Parathyroid adenoma (tissue), 2 donors: ENCODE measurements around the gene THSD4.
"Not testable (repeated sequence)": the region's sequence is repeated elsewhere in the genome, so short reads cannot be mapped to it uniquely, and the experiment has no call there.

Experiments
- H2AFZ ChIP-seq: fragments of 300-600 bp; sonication (generic); one replicate; pipeline ENCODE4 v1.7.0; 2017; ENCODE audit warnings: antibody characterized with exemption, mild to moderate bottlenecking
- H3K27ac ChIP-seq: fragments of 300-600 bp; sonication (generic); one replicate; pipeline ENCODE4 v1.7.0; 2017
- H3K27me3 ChIP-seq: fragments of 300-600 bp; sonication (generic); one replicate; pipeline ENCODE4 v1.7.0; 2017; ENCODE audit warnings: low read length; ENCODE audit not compliant: control insufficient read depth, insufficient read depth
- H3K36me3 ChIP-seq: fragments of 300-600 bp; sonication (generic); one replicate; pipeline ENCODE4 v1.7.0; 2017; ENCODE audit warnings: low read length; ENCODE audit not compliant: control insufficient read depth, insufficient read depth
- H3K4me1 ChIP-seq: fragments of 300-600 bp; sonication (generic); one replicate; pipeline ENCODE4 v1.7.0; 2017; ENCODE audit warnings: control low read depth
- H3K4me2 ChIP-seq: fragments of 300-600 bp; sonication (generic); one replicate; pipeline ENCODE4 v1.7.0; 2017; ENCODE audit warnings: low read length
- H3K4me3 ChIP-seq: fragments of 300-600 bp; sonication (generic); one replicate; pipeline ENCODE4 v1.7.0; 2017; ENCODE audit warnings: low read depth, low read length
- H3K79me2 ChIP-seq: fragments of 300-600 bp; sonication (generic); one replicate; pipeline ENCODE4 v1.7.0; 2017; ENCODE audit warnings: control low read depth
- H3K9ac ChIP-seq: fragments of 300-600 bp; sonication (generic); one replicate; pipeline ENCODE4 v1.7.0; 2017; ENCODE audit warnings: mild to moderate bottlenecking
- H3K9me3 ChIP-seq: fragments of 300-600 bp; sonication (generic); one replicate; pipeline ENCODE4 v1.7.0; 2017; ENCODE audit warnings: low read length; ENCODE audit not compliant: control insufficient read depth
- CTCF ChIP-seq: fragments of 300-600 bp; sonication (generic); IDR thresholded peaks from one replicate; pipeline ENCODE4 v1.7.0; 2017; ENCODE audit warnings: antibody characterized with exemption, mild to moderate bottlenecking
- donor health status: primary hyperparathyroidism.

Gene THSD4

DNA sequence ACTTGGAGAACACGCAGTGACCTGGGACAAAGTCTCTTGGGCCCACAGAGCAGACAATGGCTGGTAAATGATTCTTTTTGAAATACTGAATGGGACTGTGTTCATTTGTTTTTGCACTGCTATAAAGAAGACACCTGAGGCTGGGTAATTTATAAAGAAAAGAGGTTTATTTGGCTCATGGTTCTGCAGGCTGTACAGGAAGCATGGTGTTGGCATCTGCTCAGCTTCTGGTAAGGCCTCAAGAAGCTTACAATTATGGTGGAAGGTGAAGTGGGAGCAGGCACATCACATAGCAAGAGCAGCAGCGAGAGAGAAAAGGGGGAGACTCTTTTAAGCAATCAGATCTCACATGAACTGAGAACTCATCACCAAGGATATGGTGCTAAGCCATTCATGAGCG lies 321.6 kb downstream of the THSD4 start:
- Histone ChIP-seq H3K79me2 (no peaks in the 10 kb centered on the region), H2AFZ (no peak overlapping the region), H3K9ac (no peak overlapping the region), H3K4me1 (no peaks in the 10 kb centered on the region), H3K9me3 (no peaks in the 10 kb centered on the region), H3K36me3 (no peaks in the 10 kb centered on the region), H3K27me3 (no peaks in the 10 kb centered on the region), H3K27ac (no peak overlapping the region), H3K4me3 (no peak overlapping the region), H3K4me2 (no peak overlapping the region)
- no peak for TF ChIP-seq CTCF

DNA sequence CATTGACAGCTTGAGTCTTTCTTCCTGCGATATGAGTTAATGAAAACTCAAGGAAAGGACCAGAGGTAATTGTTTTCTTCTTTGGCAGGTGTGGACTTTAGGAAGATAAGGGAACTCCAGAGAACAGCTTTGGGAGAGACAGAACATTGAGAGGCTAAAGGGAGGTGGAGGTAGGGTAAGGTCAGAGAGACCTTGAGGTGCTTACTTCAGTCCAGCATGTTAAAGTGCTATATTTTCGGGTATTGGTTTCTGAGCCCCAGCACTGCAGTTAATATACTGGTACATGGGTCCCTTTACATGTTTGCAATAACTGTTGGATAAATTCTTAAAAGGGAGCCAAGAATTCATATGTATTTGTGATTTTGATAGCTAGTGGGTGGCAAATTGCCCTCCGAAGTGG lies 322.1 kb downstream of the THSD4 start:
- Histone ChIP-seq H3K4me1 (no peaks in the 10 kb centered on the region), H3K79me2 (no peaks in the 10 kb centered on the region), H3K27me3 (no peaks in the 10 kb centered on the region), H3K9me3 (no peaks in the 10 kb centered on the region), H3K4me2 (no peak overlapping the region), H3K4me3 (no peak overlapping the region), H3K36me3 (no peaks in the 10 kb centered on the region), H3K9ac (no peak overlapping the region), H3K27ac (no peak overlapping the region), H2AFZ (no peak overlapping the region)
- TF ChIP-seq CTCF: no peak

- Histone ChIP-seq H3K9me3 (no peaks in the 10 kb centered on the region), H2AFZ (no peak overlapping the region), H3K4me3 (no peak overlapping the region), H3K27ac (no peak overlapping the region), H3K27me3 (no peaks in the 10 kb centered on the region), H3K9ac (no peak overlapping the region), H3K4me2 (no peak overlapping the region), H3K36me3 (no peaks in the 10 kb centered on the region), H3K79me2 (no peaks in the 10 kb centered on the region), H3K4me1 (no peaks in the 10 kb centered on the region)
- TF ChIP-seq CTCF: no peak
Measured at GRCh38 chr15:71437919-71438318, 322.6 kb downstream of the THSD4 start.

DNA sequence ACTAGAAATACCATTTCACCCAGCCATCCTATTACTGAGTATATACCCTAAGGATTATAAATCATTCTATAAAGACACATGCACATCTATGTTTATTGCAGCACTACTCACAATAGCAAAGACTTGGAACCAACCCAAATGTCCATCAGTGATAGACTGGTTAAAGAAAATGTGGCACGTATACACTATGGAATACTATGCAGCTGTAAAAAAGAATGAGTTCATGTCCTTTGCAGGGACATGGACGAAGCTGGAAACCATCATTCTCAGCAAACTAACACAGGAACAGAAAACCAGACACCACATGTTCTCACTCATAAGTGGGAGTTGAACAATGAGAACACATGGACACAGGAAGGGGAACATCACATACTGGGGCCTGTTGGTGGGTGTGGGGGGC lies 324.2 kb downstream of the THSD4 start:
- H3K4me1 ChIP-seq, H3K27ac ChIP-seq, H3K27me3 ChIP-seq, H3K4me2 ChIP-seq, H3K79me2 ChIP-seq, H3K4me3 ChIP-seq, H3K36me3 ChIP-seq, H3K9me3 ChIP-seq, H2AFZ ChIP-seq, H3K9ac ChIP-seq: not testable (repeated sequence)

GRCh38 chr15:71440489-71441110 lies 325.3 kb downstream of the THSD4 start:
- peak; percentile 35 for TF ChIP-seq CTCF
- no peaks in the 10 kb centered on the region for H3K27me3 ChIP-seq
- no peaks in the 10 kb centered on the region for H3K9me3 ChIP-seq
- no peak overlapping the region for H3K27ac ChIP-seq
- H3K4me1 ChIP-seq: no peaks in the 10 kb centered on the region
- no peak overlapping the region for H3K4me3 ChIP-seq
- no peak overlapping the region for H2AFZ ChIP-seq
- H3K4me2 ChIP-seq: no peak overlapping the region
- H3K79me2 ChIP-seq: no peaks in the 10 kb centered on the region
- no peaks in the 10 kb centered on the region for H3K36me3 ChIP-seq
- no peak overlapping the region for H3K9ac ChIP-seq
